Activated T-helper 1 cell treated with Interleukin-2 at 50 U/mL for 16 hours (primary cell): ENCODE results near the gene LCN10.
"Not testable (repeated sequence)": the region's sequence is repeated elsewhere in the genome, so short reads cannot be mapped to it uniquely, and the experiment has no call there.

Experiments
- DNase-seq: peaks from one replicate; pipeline ENCODE4 v3.0.0-alpha.2; 2020; ENCODE audit warnings: low read depth

LCN10 gene

DNA sequence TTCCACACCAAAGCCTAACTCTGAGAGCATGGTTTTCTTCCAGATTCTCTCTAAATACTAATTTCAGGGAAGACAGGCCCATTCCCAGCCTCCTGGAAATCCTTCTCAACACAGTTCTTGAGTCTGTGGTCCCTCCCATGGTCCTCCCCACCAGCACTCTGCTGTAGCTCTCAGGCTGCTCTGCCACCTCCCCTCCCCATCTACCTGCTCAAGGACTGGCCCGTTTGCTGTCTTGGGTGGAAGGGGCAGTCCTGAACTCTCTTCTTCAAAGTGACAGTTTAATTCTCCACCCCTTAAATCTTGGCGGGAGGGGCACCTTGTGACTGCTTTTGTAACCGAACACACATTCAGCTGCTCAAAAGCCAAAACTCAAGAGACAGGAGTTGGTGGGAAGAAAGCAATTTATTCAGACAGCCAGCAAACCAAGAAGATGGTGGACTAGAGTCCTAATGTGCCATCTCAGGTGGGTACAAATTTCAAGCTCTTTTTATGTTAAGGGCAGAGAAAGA is 29.2 kb upstream of the LCN10 start:
- no peak for DNase-seq

DNA sequence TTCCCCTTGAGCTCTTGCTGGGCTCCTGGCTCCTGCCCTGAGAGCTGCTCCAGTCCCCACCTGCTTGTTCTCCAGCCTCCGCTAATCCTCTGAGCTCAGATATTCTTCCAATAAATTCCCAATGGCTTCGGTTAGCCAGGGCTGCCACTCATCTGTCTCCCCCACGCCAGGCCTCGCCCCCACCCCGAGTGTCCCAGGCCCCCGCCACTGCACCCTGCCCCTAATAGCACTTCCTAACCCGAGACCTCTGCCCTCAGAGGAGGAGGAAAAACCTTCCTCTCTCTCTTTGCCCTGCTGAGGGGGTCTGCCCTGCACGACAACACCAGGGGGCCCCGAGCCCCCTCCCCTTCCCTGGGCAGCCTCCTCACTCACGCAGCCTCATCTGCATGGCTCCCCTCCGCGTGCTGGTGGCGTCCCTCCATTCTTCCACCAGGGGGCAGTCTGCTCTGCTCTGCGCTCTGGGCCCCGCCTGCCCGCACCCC is 27.0 kb upstream of the LCN10 start:
- DNase-seq = no peak

GRCh38 chr9:136766410-136767120 is 23.8 kb upstream of the LCN10 start:
- DNase-seq = not testable (repeated sequence)

- DNase-seq = not testable (repeated sequence)
Measured at GRCh38 chr9:136765745-136766409, 23.1 kb upstream of the LCN10 start.

- no peak for DNase-seq
Measured at GRCh38 chr9:136765041-136765440, 22.3 kb upstream of the LCN10 start.

GRCh38 chr9:136764301-136764891 is 21.7 kb upstream of the LCN10 start, which contains the start of gene LCN15:
TSS of gene LCN15 (minus strand) at chr9:136764518. CDS start at chr9:136764488, 30 bp downstream.
- DNase-seq = no peak

DNA sequence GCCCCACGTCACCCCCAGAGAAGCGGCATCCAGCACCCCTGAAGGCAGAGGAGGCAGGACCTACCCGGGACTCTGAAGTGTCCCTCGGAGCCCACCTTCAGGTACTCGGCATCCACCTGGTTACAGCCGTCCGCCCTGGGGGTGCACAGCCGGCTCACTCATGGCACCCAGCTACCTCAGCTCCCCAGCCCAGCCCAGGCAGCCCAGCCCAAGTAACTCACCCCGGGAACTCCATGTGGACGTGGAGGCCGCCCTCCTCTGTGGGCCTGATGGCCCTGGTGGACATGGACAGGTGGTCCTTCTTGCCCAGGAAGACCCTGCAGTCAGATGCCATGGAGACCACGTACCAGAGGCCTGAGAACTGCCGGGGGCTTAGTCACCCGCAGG is 20.9 kb upstream of the LCN10 start:
- DNase-seq = no peak

GRCh38 chr9:136762915-136763648 is 20.3 kb upstream of the LCN10 start:
- DNase-seq = no peak

GRCh38 chr9:136762221-136762691 is 19.5 kb upstream of the LCN10 start:
- no peak for DNase-seq

GRCh38 chr9:136761545-136761981 is 18.8 kb upstream of the LCN10 start:
- DNase-seq = no peak

- DNase-seq = not testable (repeated sequence)
Measured at GRCh38 chr9:136760834-136761544, 18.2 kb upstream of the LCN10 start.

DNA sequence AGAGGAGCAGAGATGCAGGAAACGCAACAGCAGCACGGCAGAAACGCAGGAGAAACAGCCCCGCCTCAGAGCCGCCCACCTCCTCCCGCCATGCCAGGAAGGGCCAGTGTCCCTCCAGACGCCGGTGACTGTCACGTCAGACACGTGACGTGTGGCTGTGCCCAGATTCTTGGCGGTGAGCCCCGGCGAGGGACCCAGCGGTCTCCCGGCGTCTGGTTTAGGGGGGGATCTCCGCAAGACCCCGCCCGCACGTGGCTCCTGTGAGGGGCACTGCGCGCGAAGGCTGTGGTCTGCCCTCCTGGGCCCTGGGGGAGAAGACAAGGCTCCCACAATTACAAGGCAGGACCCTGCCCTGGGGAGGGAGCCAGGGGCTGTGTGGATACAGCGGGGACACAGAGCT is 17.7 kb upstream of the LCN10 start:
- DNase-seq = no peak

GRCh38 chr9:136759436-136760325 is 16.9 kb upstream of the LCN10 start:
- DNase-seq = no peak

- no peak for DNase-seq
Measured at GRCh38 chr9:136759001-136759400, 16.3 kb upstream of the LCN10 start.

GRCh38 chr9:136757751-136758140 is 15.0 kb upstream of the LCN10 start:
- no peak for DNase-seq

DNA sequence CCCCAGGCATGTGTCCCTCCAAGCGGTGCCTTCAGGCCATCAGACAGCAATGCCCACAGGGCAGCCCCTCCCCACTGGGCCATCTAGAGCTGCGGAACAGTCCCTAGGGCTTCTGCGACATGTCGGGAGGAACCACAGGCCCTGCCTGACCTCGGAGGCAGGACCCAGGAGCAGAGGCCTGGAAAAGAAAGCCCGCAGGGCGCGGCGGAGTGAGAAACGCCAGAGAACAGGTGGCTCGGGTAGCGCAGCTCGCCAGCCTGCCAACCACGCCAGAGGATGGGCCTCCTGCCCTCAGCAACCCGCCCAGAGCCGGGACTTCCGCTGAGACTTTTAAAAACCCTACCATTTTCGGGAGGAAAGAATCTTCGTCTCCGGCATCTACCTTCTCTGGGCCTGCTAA is 14.6 kb upstream of the LCN10 start:
- no peak for DNase-seq

GRCh38 chr9:136756836-136757235 is 14.1 kb upstream of the LCN10 start:
- DNase-seq = no peak

DNA sequence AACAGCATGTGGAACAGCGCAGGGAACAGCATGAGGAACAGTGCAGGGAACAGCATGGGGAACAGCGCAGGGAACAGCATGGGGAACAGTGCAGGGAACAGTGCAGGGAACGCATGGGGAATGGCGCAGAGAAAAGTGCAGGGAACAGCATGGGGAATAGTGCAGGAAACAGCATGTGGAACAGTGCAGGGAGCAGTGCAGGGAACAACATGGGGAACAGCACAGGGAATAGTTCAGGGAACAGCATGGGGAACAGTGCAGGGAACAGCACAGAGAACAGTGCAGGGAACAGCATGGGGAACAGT is 13.3 kb upstream of the LCN10 start:
- DNase-seq = no peak

DNA sequence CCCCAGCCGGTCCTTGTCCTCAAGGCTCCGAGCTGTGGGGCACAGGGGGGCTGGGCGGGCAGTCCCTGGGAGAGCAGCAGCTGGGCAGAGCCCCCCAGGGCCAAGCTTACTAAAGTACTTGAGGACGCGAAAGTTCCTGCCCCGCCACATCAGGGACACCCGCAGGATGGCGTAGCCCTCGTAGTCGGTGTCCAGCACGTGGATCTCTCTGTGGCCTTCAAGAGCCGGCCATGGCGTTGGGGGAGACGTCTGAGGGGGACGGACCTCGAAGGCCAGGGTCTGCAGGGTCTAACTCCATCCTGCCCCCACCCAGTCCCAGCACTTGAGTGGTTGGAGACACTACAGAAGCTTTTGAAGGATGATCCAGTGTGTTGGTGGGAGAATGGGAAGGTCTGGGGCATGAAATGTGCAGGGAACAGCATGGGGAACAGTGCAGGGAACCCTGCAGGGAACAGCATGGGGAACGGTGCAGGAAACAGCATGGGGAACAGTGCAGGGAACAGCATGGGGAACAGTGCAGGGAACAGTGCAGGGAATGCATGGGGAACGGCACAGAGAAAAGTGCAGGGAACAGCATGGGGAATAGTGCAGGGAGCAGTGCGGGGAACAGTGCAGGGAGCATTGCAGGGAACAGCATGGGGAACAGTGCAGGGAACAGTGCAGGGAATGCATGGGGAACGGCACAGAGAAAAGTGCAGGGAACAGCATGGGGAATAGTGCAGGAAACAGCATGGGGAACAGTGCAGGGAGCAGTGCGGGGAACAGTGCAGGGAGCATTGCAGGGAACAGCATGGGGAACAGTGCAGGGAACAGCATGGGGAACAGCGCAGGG is 12.8 kb upstream of the LCN10 start:
- not testable (repeated sequence) for DNase-seq
